DOHH2 (cell line): Measurements from ENCODE around the gene ACLY.

Source experiments
- H3F3A ChIP-seq: fragments of 200-600 bp; sonication (generic), shearing (Covaris generic); 2 replicates; pipeline ENCODE4 v1.6.0; 2016; ENCODE audit warnings: antibody characterized with exemption, mild to moderate bottlenecking; ENCODE audit not compliant: control insufficient read depth, insufficient read depth
- H3K27ac ChIP-seq: fragments of 200-600 bp; sonication (generic); 2 replicates; pipeline ENCODE4 v1.5.1; 2014; ENCODE audit warnings: low read depth, mild to moderate bottlenecking, low read length, moderate library complexity
- H3K27me3 ChIP-seq: fragments of 200-600 bp; sonication (generic); 2 replicates; pipeline ENCODE4 v1.6.1; 2014; ENCODE audit warnings: mild to moderate bottlenecking, low read length, mixed read lengths; ENCODE audit not compliant: control insufficient read depth
- H3K36me3 ChIP-seq: fragments of 200-600 bp; sonication (generic); 2 replicates; pipeline ENCODE4 v1.6.1; 2014; ENCODE audit warnings: mild to moderate bottlenecking, low read length, moderate library complexity, mixed read lengths; ENCODE audit not compliant: control insufficient read depth
- H3K4me1 ChIP-seq: fragments of 200-600 bp; sonication (generic); 2 replicates; pipeline ENCODE4 v1.6.1; 2014; ENCODE audit warnings: mild to moderate bottlenecking, low read length, mixed read lengths; ENCODE audit not compliant: control insufficient read depth
- H3K4me2 ChIP-seq: fragments of 200-600 bp; sonication (generic); 2 replicates; pipeline ENCODE4 v1.6.0; 2014; ENCODE audit warnings: mild to moderate bottlenecking, low read length, moderate library complexity
- H3K4me3 ChIP-seq: fragments of 200-600 bp; sonication (generic); 2 replicates; pipeline ENCODE4 v1.5.1; 2014; ENCODE audit warnings: mild to moderate bottlenecking, low read length, mixed read lengths
- H3K79me2 ChIP-seq: fragments of 200-600 bp; sonication (generic); 2 replicates; pipeline ENCODE4 v1.6.1; 2014; ENCODE audit warnings: mild to moderate bottlenecking, low read length, mixed read lengths; ENCODE audit not compliant: control insufficient read depth
- H3K9me2 ChIP-seq: fragments of 200-600 bp; sonication (generic); replicated peaks from 2 replicates; pipeline ENCODE4 v1.6.1; 2014; ENCODE audit warnings: mild to moderate bottlenecking, low read length, mixed read lengths; ENCODE audit not compliant: control insufficient read depth
- H3K9me3 ChIP-seq: fragments of 200-600 bp; sonication (generic); 2 replicates; pipeline ENCODE4 v1.6.1; 2014; ENCODE audit warnings: antibody characterized with exemption, low read length, mixed read lengths; ENCODE audit not compliant: control insufficient read depth, insufficient read depth
- H4K20me1 ChIP-seq: fragments of 200-600 bp; sonication (generic); 2 replicates; pipeline ENCODE4 v1.6.0; 2014; ENCODE audit warnings: low read depth, mild to moderate bottlenecking, antibody characterized with exemption, low read length, moderate library complexity; ENCODE audit not compliant: control insufficient read depth, insufficient read depth
- CTCF ChIP-seq: fragments of 200-600 bp; sonication (generic); IDR thresholded peaks from one replicate; pipeline ENCODE4 v1.5.1; 2014; ENCODE audit warnings: antibody characterized with exemption, mild to moderate bottlenecking, low read depth, low read length; ENCODE audit not compliant: poor library complexity, severe bottlenecking
- EZH2phosphoT487 ChIP-seq: fragments of 200-600 bp; sonication (generic); IDR thresholded peaks from 2 replicates; pipeline ENCODE4 v1.6.1; 2017; ENCODE audit warnings: borderline replicate concordance, mild to moderate bottlenecking, antibody characterized with exemption, low read length, moderate library complexity, mixed read lengths

ACLY gene

GRCh38 chr17:41818024-41818423, 100.7 kb downstream of the ACLY start:
- 0 out of 2 replicates have a peak overlapping the region, but pooled peaks have one; percentile 47 for H3K4me3 ChIP-seq

More at GRCh38 chr17:41818024-41818423, 100.7 kb downstream of the ACLY start:
- Histone ChIP-seq H3K4me2 (peak overlapping the region; percentile 66), H3K9me2 (no peaks in the 10 kb centered on the region), H3K36me3 (no peaks in the 10 kb centered on the region), H3K27me3 (no peaks in the 10 kb centered on the region; the same call in none of the 2 replicates), H3K27ac (no peak overlapping the region), H3K79me2 (no peaks in the 10 kb centered on the region), H3K9me3 (no peaks in the 10 kb centered on the region), H3F3A (no peaks in the 10 kb centered on the region), H3K4me1 (peaks cover 14% of the 10 kb centered on the region), H4K20me1 (no peaks in the 10 kb centered on the region)
- TF ChIP-seq CTCF (no peak), EZH2phosphoT487 (no peak)
